HG03520 (cell line): Measurements from ENCODE around the gene SH3BP1.

Experiments used
- ATAC-seq: cut with Tn5 transposase; IDR thresholded peaks from one replicate; pipeline ENCODE4 v1.9.1; 2021; ENCODE audit warnings: mild to moderate bottlenecking, moderate library complexity; ENCODE audit not compliant: unreplicated experiment

SH3BP1 gene

DNA sequence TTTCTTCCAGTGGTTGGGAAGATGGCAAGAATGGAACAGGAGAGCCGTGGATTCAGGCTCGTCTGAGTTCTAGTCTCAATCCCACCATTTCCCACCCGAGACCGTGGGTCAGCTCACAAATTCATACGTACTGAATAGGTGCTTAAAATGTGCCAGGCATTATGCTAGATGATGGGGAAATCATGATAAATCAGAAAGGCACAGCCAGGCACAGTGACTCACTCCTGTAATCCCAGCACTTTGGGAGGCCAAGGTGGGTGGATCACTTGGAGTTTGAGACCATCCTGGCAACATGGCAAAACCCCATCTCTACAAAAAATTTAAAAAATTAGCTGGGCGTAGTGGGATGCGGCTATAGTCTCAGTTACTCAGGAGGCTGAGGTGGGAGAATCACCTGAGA lies 64.4 kb downstream of the SH3BP1 start:
- ATAC-seq = no peak

- no peak for ATAC-seq
These were observed 65.2 kb downstream of the SH3BP1 start for GRCh38 chr22:37704645-37705044.

- ATAC-seq = no peak
These were observed 65.7 kb downstream of the SH3BP1 start for GRCh38 chr22:37705205-37705604.
